HCT116 (cell line): ENCODE results near the gene ATP1B3. TPM values are rescaled to one million over a fixed set of nuclear protein-coding genes. Genes with fewer than 3 reads are reported as not detected.

Experiments
- ATAC-seq: fragments of 200-7000 bp; cut with Tn5 transposase; 2 replicates; pipeline ENCODE4 v1.9.1; 2020; ENCODE audit warnings: mild to moderate bottlenecking, moderate library complexity
- BruUV-seq: library from RNA; stranded (reverse); fragments of 400-500 nt; replicated peaks from 2 replicates; lab custom pipeline; 2021; lab: Mats Ljungman, UMichigan
- CTCF ChIA-PET: fragments of 300-600 bp; sonication (Branson Sonifier 250); formaldehyde crosslinking; loops from one replicate; lab custom pipeline; 2021; ENCODE audit warnings: antibody characterized with exemption; lab: Charles Lee
- POLR2A ChIA-PET: fragments of 300-600, 350-600 bp; sonication (Branson Sonifier 250); formaldehyde crosslinking; loops from one replicate; lab custom pipeline; 2021; ENCODE audit warnings: antibody characterized with exemption; lab: Charles Lee
- RAD21 ChIA-PET, 2 experiments: fragments of 300-600 bp; sonication (Branson Sonifier 250); formaldehyde crosslinking; loops; one replicate each; lab custom pipeline; 2023; ENCODE audit warnings: low total read pairs in 2 of 2; ENCODE audit not compliant: uncharacterized antibody in 2 of 2, unreplicated experiment in 2 of 2, low non-redundant PET in 1 of 2; lab: Charles Lee
- DNase-seq: peaks from one replicate; pipeline ENCODE4 v3.0.0-alpha.2; 2010; ENCODE audit warnings: low read depth, low spot score
- H2AFZ ChIP-seq: fragments of 200-600 bp; shearing (Covaris generic), sonication (generic); 2 replicates; pipeline ENCODE4 v1.6.1; 2017; ENCODE audit warnings: low read depth, mixed run types, mixed read lengths, antibody characterized with exemption, low read length; ENCODE audit not compliant: poor library complexity, severe bottlenecking
- H3K27ac ChIP-seq: 2 replicates; pipeline ENCODE4 v1.5.1; 2012; ENCODE audit warnings: low read depth, low read length
- H3K27me3 ChIP-seq: fragments of 200-600 bp; sonication (generic); 2 replicates; pipeline ENCODE4 v1.6.1; 2016; ENCODE audit warnings: mixed run types, low read length, mixed read lengths; ENCODE audit not compliant: insufficient read depth
- H3K36me3 ChIP-seq, 2 experiments: fragments of 200-500 bp in 1 of 2; fragments of 200-600 bp in 1 of 2; sonication (Bioruptor generic) in 1 of 2; sonication (generic) in 1 of 2; 2 replicates each; pipeline versions ENCODE4 v1.5.1 to v1.6.1; 2014 to 2016; ENCODE audit warnings: low read length in 2 of 2, inconsistent platforms in 1 of 2, mixed read lengths in 1 of 2, mixed run types in 1 of 2; ENCODE audit not compliant: insufficient read depth in 2 of 2, control insufficient read depth in 1 of 2
- H3K4me1 ChIP-seq, 2 experiments: fragments of 200-600 bp in 1 of 2; sonication (generic) in 1 of 2; 2 replicates each; pipeline versions ENCODE4 v1.5.1 to v1.6.1; 2012 to 2017; ENCODE audit warnings: low read length in 2 of 2, inconsistent platforms in 1 of 2, mild to moderate bottlenecking in 1 of 2, mixed read lengths in 1 of 2, mixed run types in 1 of 2, moderate library complexity in 1 of 2; ENCODE audit not compliant: insufficient read depth in 2 of 2, control insufficient read depth in 1 of 2
- H3K4me2 ChIP-seq: fragments of 200-600 bp; sonication (generic); 2 replicates; pipeline ENCODE4 v1.6.1; 2017; ENCODE audit warnings: mixed run types, low read length, mixed read lengths
- H3K4me3 ChIP-seq, 2 experiments: fragments of 200-600 bp in 1 of 2; sonication (generic) in 1 of 2; replicated peaks in 1 of 2; 2 replicates each; pipeline ENCODE4 v1.5.1; 2011 to 2016; ENCODE audit warnings: low read length in 2 of 2, control low read depth in 1 of 2, low read depth in 1 of 2, mild to moderate bottlenecking in 1 of 2, mixed read lengths in 1 of 2, mixed run types in 1 of 2
- H3K79me2 ChIP-seq: fragments of 200-600 bp; sonication (generic); 2 replicates; pipeline ENCODE4 v1.6.1; 2017; ENCODE audit warnings: mild to moderate bottlenecking, mixed run types, low read length, moderate library complexity, mixed read lengths; ENCODE audit not compliant: insufficient read depth
- H3K9ac ChIP-seq: fragments of 200-600 bp; sonication (generic); 2 replicates; pipeline ENCODE4 v1.6.1; 2016; ENCODE audit warnings: low read length, mixed read lengths
- H3K9me2 ChIP-seq: fragments of 200-600 bp; sonication (generic), shearing (Covaris generic); 2 replicates; pipeline ENCODE4 v1.6.1; 2017; ENCODE audit warnings: mixed run types, mild to moderate bottlenecking, moderate library complexity; ENCODE audit not compliant: insufficient read depth
- H3K9me3 ChIP-seq, 2 experiments: fragments of 200-500 bp in 1 of 2; fragments of 200-600 bp in 1 of 2; sonication (Bioruptor generic) in 1 of 2; sonication (generic) in 1 of 2; 2 replicates each; pipeline ENCODE4 v1.6.1; 2014 to 2017; ENCODE audit warnings: low read length in 2 of 2, mixed read lengths in 2 of 2, inconsistent platforms in 1 of 2, low read depth in 1 of 2, mild to moderate bottlenecking in 1 of 2, mixed run types in 1 of 2, moderate library complexity in 1 of 2; ENCODE audit not compliant: control insufficient read depth in 1 of 2, insufficient read depth in 1 of 2
- H4K20me1 ChIP-seq: fragments of 200-600 bp; sonication (generic), shearing (Covaris generic); 2 replicates; pipeline ENCODE4 v1.6.1; 2017; ENCODE audit warnings: mixed run types, mild to moderate bottlenecking, moderate library complexity; ENCODE audit not compliant: insufficient read depth
- ATF3 ChIP-seq: IDR thresholded peaks from 2 replicates; pipeline ENCODE4 v1.6.1; 2012
- CBX3 ChIP-seq: IDR thresholded peaks from 2 replicates; pipeline ENCODE4 v1.6.1; 2012; ENCODE audit warnings: low read depth
- CEBPB ChIP-seq: IDR thresholded peaks from 2 replicates; pipeline ENCODE4 v1.6.1; 2012; ENCODE audit warnings: low read depth
- CTCF ChIP-seq, 3 experiments: fragments of 200-600 bp in 1 of 3; sonication (generic) in 1 of 3; IDR thresholded peaks in 2 of 3; conservative IDR thresholded peaks in 1 of 3; 2 replicates each; pipeline ENCODE4 v1.5.1; 2012 to 2017; ENCODE audit warnings: low read depth in 2 of 3, low read length in 2 of 3, antibody characterized with exemption in 1 of 3, borderline replicate concordance in 1 of 3, control low read depth in 1 of 3, mild to moderate bottlenecking in 1 of 3, mixed read lengths in 1 of 3, mixed run types in 1 of 3, moderate library complexity in 1 of 3; ENCODE audit not compliant: insufficient read depth in 1 of 3
- EGR1 ChIP-seq: IDR thresholded peaks from 2 replicates; pipeline ENCODE4 v1.6.1; 2012; ENCODE audit warnings: low read depth
- ELF1 ChIP-seq: IDR thresholded peaks from 2 replicates; pipeline ENCODE4 v1.6.1; 2012; ENCODE audit warnings: low read depth, borderline replicate concordance
- FOSL1 ChIP-seq: IDR thresholded peaks from 2 replicates; pipeline ENCODE4 v1.6.1; 2012; ENCODE audit warnings: low read depth
- MAX ChIP-seq: IDR thresholded peaks from 2 replicates; pipeline ENCODE4 v1.6.1; 2012
- RAD21 ChIP-seq: IDR thresholded peaks from 2 replicates; pipeline ENCODE4 v1.6.1; 2012; ENCODE audit warnings: low read depth, mild to moderate bottlenecking
- REST ChIP-seq: IDR thresholded peaks from 2 replicates; pipeline ENCODE4 v1.6.1; 2012; ENCODE audit warnings: low read depth
- SIN3A ChIP-seq: IDR thresholded peaks from 2 replicates; pipeline ENCODE4 v1.6.1; 2012; ENCODE audit warnings: low read depth
- TCF7L2 ChIP-seq: IDR thresholded peaks from 2 replicates; pipeline ENCODE4 v1.7.0; 2011; ENCODE audit warnings: borderline replicate concordance, inconsistent platforms; ENCODE audit not compliant: insufficient read depth, insufficient read length; ENCODE audit errors: extremely low read depth
- YY1 ChIP-seq: IDR thresholded peaks from 2 replicates; pipeline ENCODE4 v1.6.1; 2011; ENCODE audit warnings: low read length, low read depth, moderate library complexity, mild to moderate bottlenecking; ENCODE audit not compliant: insufficient replicate concordance; ENCODE audit errors: extremely low read depth
- ZNF274 ChIP-seq: fragments of 200-500 bp; sonication (Bioruptor generic); IDR thresholded peaks from 2 replicates; pipeline ENCODE4 v1.6.1; 2014; ENCODE audit warnings: mild to moderate bottlenecking, low read depth, low read length, inconsistent platforms
- intact Hi-C: fragments of 100-400 bp; cut with micrococcal nuclease; formaldehyde crosslinking; loops from 2 replicates; pipeline ENCODE4 v1.10.0; 2022
- total RNA-seq: library from RNA; stranded (reverse); gene quantifications from one replicate; pipeline ENCODE4 v1.2.1, GENCODE V29; 2021; ENCODE audit not compliant: unreplicated experiment

Gene ATP1B3
- total RNA-seq, 1 experiment from 2014 or later: 147 TPM

- DNase-seq: no peak
- H3K79me2 ChIP-seq: no peaks in the 10 kb centered on the region
- H3K27me3 ChIP-seq: no peaks in the 10 kb centered on the region
- RAD21 ChIA-PET: no interaction called here
- CTCF ChIA-PET: no interaction called here
- BruUV-seq: no TSS peak
- no peaks in the 10 kb centered on the region for H3K9me2 ChIP-seq
- no peaks in the 10 kb centered on the region for H4K20me1 ChIP-seq
- TF ChIP-seq CTCF (IDR thresholded peaks at IDR 0.05 in 2 of 3, conservative IDR thresholded peaks at IDR 0.05 in 1 of 3; ENCODE audit: borderline replicate concordance in 1 of 3, insufficient read depth in 1 of 3, low read depth in 2 of 3, low read length in 2 of 3): 0 out of 6 replicates have a peak, but pooled peaks of 1 of the 3 experiments have one; percentile 9
- TF ChIP-seq CEBPB: no peak
- TF ChIP-seq, all 23 proteins: peak for 1
- intact Hi-C loops: loop anchor here (5.0 kb wide), 1 partner anchor 164 kb away; no protein-coding TSS in a partner anchor
- Histone ChIP-seq H3K4me3 (no peak overlapping the region), H3K9me3 (no peaks in the 10 kb centered on the region), H3K4me1 (peaks cover 17 to 18% of the 10 kb centered on the region in 2 experiments), H2AFZ (no peak overlapping the region), H3K27ac (no peak overlapping the region), H3K4me2 (no peak overlapping the region), H3K9ac (no peak overlapping the region), H3K36me3 (no peaks in the 10 kb centered on the region)
- ATAC-seq: no peak
- POLR2A ChIA-PET: no interaction called here
These were observed 86.9 kb downstream of the ATP1B3 start for GRCh38 chr3:141963301-141963700.

GRCh38 chr3:141965471-141965870 is 89.0 kb downstream of the ATP1B3 start:
- Histone ChIP-seq H3K9me2 (no peaks in the 10 kb centered on the region), H3K4me1 (peaks cover 3 to 4% of the 10 kb centered on the region in 2 experiments), H3K4me3 (no peak overlapping the region), H3K9ac (no peak overlapping the region), H4K20me1 (no peaks in the 10 kb centered on the region), H3K9me3 (no peaks in the 10 kb centered on the region), H3K27ac (no peak overlapping the region), H3K4me2 (no peak overlapping the region), H3K79me2 (no peaks in the 10 kb centered on the region), H3K27me3 (no peaks in the 10 kb centered on the region), H2AFZ (no peak overlapping the region), H3K36me3 (no peaks in the 10 kb centered on the region)
- ATAC-seq (no peak), DNase-seq (no peak)
- intact Hi-C loops: no loop called here
- CTCF ChIA-PET: no interaction called here
- BruUV-seq: no TSS peak
- RAD21 ChIA-PET: interaction anchor here in 1 of 2 experiments (0.7 kb wide), 1 partner anchor 51 kb away, joined by 4 read pairs; no protein-coding TSS in a partner anchor
- POLR2A ChIA-PET: no interaction called here
- TF ChIP-seq MAX (no peak), REST (no peak), ZNF274 (no peak), TCF7L2 (no peak), CEBPB (no peak), CBX3 (no peak), ELF1 (no peak), FOSL1 (no peak), EGR1 (no peak), YY1 (no peak), SIN3A (no peak), ATF3 (no peak), RAD21 (no peak)
